ENCODE results near the gene ZNF552.
"Not testable (repeated sequence)": the region's sequence is repeated elsewhere in the genome, so short reads cannot be mapped to it uniquely, and the experiment has no call there.

ZNF552 gene

GRCh38 chr19:57814505-57815246, at the start of gene ZNF552:
Gene ZNF552, minus strand, starts transcription at chr19:57814913. Its CDS starts 170 bp downstream, at chr19:57814743.
- peaks cover 14% of the 10 kb centered on the region for H3K36me3 Mint-ChIP-seq (ENCODE audit: low read depth)
- peaks cover 35% of the 10 kb centered on the region for H3K4me1 Mint-ChIP-seq (ENCODE audit: low read depth)

GRCh38 chr19:57862351-57862750, 47.6 kb upstream of the ZNF552 start:
- not testable (repeated sequence) for H3K27ac Mint-ChIP-seq; H3K27me3 Mint-ChIP-seq (ENCODE audit: low read depth); H3K4me1 Mint-ChIP-seq (ENCODE audit: low read depth); H3K4me3 Mint-ChIP-seq
- Mint-ChIP-seq H3K36me3 (ENCODE audit: low read depth) (peaks cover 88% of the 10 kb centered on the region), H3K9me3 (peaks cover 55% of the 10 kb centered on the region)

More at GRCh38 chr19:57814505-57815246, at the start of gene ZNF552:
- Mint-ChIP-seq H3K27me3 (ENCODE audit: low read depth) (no peaks in the 10 kb centered on the region), H3K27ac (peak within 1 kb of the TSS; percentile 93), H3K9me3 (no peaks in the 10 kb centered on the region), H3K4me3 (peak within 1 kb of the TSS; percentile 94)

GRCh38 chr19:57854117-57854516, 39.4 kb upstream of the ZNF552 start:
- peaks cover 16% of the 10 kb centered on the region for H3K4me1 Mint-ChIP-seq (ENCODE audit: low read depth)
- peaks cover 78% of the 10 kb centered on the region for H3K36me3 Mint-ChIP-seq (ENCODE audit: low read depth)
- H3K4me3 Mint-ChIP-seq; H3K27ac Mint-ChIP-seq; H3K27me3 Mint-ChIP-seq (ENCODE audit: low read depth): not testable (repeated sequence)
- peaks cover 32% of the 10 kb centered on the region for H3K9me3 Mint-ChIP-seq

DNA sequence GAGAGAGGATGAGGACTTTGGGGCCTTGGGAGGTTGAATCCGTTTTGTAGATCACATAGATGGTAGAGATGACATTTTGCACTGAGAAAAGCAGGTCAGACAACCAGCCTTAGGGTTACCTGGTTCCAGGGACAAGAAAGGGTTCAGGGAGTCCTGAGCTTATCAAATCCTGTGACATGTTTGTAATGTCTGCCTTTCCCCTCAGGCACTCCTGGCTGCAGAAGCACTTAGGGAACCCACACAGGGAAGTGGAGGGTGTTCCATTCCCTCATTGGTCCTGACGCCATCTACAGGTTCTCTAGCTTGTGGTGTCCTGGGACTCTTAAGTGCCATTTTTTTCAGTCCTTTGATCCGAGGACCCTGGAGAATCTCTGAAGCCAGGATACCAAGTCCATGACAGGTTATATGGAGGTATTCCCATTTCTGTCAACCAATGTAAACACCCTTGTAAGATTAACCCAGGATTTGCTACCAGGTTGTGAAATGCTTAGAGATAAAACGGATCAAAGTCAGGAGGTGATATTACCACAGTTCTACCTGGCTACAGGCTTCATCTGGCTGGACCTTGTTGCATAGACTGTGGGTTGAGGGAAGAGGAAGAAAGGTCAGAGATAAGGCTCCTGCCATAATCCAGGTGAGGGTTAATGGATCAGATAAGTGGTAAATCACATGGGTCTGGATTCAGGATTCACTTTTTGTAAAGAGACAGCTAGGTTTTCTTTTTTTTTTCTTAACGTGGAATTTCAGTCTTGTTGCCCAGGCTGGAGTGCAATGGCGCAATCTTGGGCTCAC, 37.3 kb upstream of the ZNF552 start:
- Mint-ChIP-seq H3K4me1 (ENCODE audit: low read depth) (peaks cover 16% of the 10 kb centered on the region), H3K9me3 (peaks cover 23% of the 10 kb centered on the region), H3K36me3 (ENCODE audit: low read depth) (peaks cover 61% of the 10 kb centered on the region)
- not testable (repeated sequence) for H3K27me3 Mint-ChIP-seq (ENCODE audit: low read depth); H3K4me3 Mint-ChIP-seq; H3K27ac Mint-ChIP-seq

- H3K36me3 Mint-ChIP-seq (ENCODE audit: low read depth) = peaks cover 52% of the 10 kb centered on the region
- peaks cover 16% of the 10 kb centered on the region for H3K4me1 Mint-ChIP-seq (ENCODE audit: low read depth)
- H3K27ac Mint-ChIP-seq = peak overlapping the region; percentile 87
- H3K4me3 Mint-ChIP-seq = peak overlapping the region; percentile 86
- H3K9me3 Mint-ChIP-seq = peaks cover 11% of the 10 kb centered on the region
- H3K27me3 Mint-ChIP-seq (ENCODE audit: low read depth) = no peaks in the 10 kb centered on the region
These were observed 35.9 kb upstream of the ZNF552 start for GRCh38 chr19:57850553-57851017.

- Mint-ChIP-seq H3K27ac (peak within 1 kb of the TSS; percentile 87), H3K4me1 (ENCODE audit: low read depth) (peaks cover 16% of the 10 kb centered on the region), H3K4me3 (peak within 1 kb of the TSS; percentile 86), H3K36me3 (ENCODE audit: low read depth) (peaks cover 50% of the 10 kb centered on the region)
- H3K9me3 Mint-ChIP-seq; H3K27me3 Mint-ChIP-seq (ENCODE audit: low read depth): not testable (repeated sequence)
These were observed 35.2 kb upstream of the ZNF552 start, which contains the start of gene ZNF587 for GRCh38 chr19:57849666-57850473. Gene ZNF587, plus strand, starts transcription at chr19:57849859. Its CDS starts 180 bp downstream, at chr19:57850039.

GRCh38 chr19:57849162-57849665, 34.5 kb upstream of the ZNF552 start:
- H3K27ac Mint-ChIP-seq; H3K27me3 Mint-ChIP-seq (ENCODE audit: low read depth); H3K9me3 Mint-ChIP-seq: not testable (repeated sequence)
- peaks cover 51% of the 10 kb centered on the region for H3K36me3 Mint-ChIP-seq (ENCODE audit: low read depth)
- peak overlapping the region; percentile 86 for H3K4me3 Mint-ChIP-seq
- H3K4me1 Mint-ChIP-seq (ENCODE audit: low read depth) = peaks cover 16% of the 10 kb centered on the region

DNA sequence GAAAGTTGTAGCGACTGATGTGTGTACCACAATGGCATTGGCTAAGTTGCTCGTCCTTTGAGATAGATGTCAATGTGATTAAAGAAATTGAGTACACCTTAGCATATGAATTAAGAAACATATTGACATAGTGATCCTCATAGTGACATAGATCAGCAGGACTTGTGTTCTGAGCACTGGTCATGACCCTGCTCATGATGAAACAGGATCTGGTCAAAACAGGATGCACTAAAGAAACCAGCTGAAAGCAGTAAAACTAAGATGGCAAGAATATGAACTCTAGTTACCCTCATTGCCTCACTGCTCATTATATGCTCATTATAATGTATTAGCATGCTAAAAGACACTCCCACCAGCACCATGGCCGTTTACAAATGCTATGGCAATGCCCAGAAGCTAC, 32.5 kb upstream of the ZNF552 start:
- H3K27ac Mint-ChIP-seq; H3K27me3 Mint-ChIP-seq (ENCODE audit: low read depth); H3K4me3 Mint-ChIP-seq; H3K9me3 Mint-ChIP-seq: not testable (repeated sequence)
- peaks cover 14% of the 10 kb centered on the region for H3K4me1 Mint-ChIP-seq (ENCODE audit: low read depth)
- peaks cover 49% of the 10 kb centered on the region for H3K36me3 Mint-ChIP-seq (ENCODE audit: low read depth)

DNA sequence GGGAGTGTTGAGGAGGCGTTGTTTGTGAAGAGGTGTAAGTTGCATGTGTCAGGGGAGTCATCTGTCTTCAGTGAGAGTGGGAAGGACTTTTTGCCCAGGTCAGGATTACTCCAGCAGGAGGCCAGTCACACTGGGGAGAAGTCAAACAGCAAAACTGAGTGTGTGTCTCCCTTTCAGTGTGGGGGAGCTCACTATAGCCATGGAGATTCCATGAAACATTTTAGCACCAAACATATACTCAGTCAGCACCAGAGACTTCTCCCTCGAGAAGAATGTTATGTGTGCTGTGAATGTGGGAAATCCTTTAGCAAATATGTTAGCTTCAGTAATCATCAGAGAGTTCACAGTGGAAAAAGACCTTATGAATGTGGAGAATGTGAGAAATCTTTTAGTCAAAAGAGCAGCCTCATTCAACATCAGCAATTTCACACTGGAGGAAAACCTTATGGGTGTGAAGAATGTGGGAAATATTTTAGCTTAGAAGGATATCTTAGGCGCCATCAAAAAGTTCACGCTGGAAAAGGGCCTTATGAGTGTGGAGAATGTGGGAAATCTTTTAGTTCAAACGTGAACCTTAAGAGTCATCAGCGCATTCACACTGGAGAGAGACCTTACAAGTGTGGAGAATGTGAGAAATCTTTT, 26.5 kb upstream of the ZNF552 start:
- peaks cover 59% of the 10 kb centered on the region for H3K36me3 Mint-ChIP-seq (ENCODE audit: low read depth)
- peaks cover 10% of the 10 kb centered on the region for H3K4me1 Mint-ChIP-seq (ENCODE audit: low read depth)
- no peaks in the 10 kb centered on the region for H3K9me3 Mint-ChIP-seq
- no peaks in the 10 kb centered on the region for H3K27me3 Mint-ChIP-seq (ENCODE audit: low read depth)
- no peak overlapping the region for H3K27ac Mint-ChIP-seq
- H3K4me3 Mint-ChIP-seq = no peak overlapping the region

- peaks cover 47% of the 10 kb centered on the region for H3K36me3 Mint-ChIP-seq (ENCODE audit: low read depth)
- peaks cover 10% of the 10 kb centered on the region for H3K4me1 Mint-ChIP-seq (ENCODE audit: low read depth)
- not testable (repeated sequence) for H3K27ac Mint-ChIP-seq; H3K27me3 Mint-ChIP-seq (ENCODE audit: low read depth); H3K4me3 Mint-ChIP-seq; H3K9me3 Mint-ChIP-seq
These were observed 24.0 kb upstream of the ZNF552 start for GRCh38 chr19:57838622-57839191.

DNA sequence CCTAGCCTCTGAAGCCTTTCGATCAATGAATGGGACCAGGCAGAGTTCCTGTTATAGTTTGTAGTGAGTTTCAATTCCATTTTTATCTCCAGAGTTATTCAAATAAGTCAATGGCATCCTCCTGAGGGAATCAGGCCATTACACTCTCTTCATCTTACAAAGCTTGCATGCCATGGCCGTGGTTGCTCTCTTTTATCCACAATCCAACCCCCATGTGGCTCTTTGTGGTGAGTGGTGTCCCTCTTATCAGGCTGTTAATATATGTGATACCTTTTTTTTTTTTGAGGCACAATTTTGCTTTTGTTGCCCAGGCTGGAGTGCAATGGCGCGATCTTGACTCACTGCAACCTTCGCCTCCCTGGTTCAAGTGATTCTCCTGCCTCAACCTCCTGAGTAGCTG, 22.3 kb upstream of the ZNF552 start:
- H3K4me1 Mint-ChIP-seq (ENCODE audit: low read depth) = peaks cover 10% of the 10 kb centered on the region
- H3K4me3 Mint-ChIP-seq; H3K9me3 Mint-ChIP-seq; H3K27me3 Mint-ChIP-seq (ENCODE audit: low read depth); H3K27ac Mint-ChIP-seq: not testable (repeated sequence)
- H3K36me3 Mint-ChIP-seq (ENCODE audit: low read depth) = peaks cover 38% of the 10 kb centered on the region

GRCh38 chr19:57830071-57830602, 15.4 kb upstream of the ZNF552 start, which contains the start of gene ZNF587B:
Gene ZNF587B, plus strand, starts transcription at chr19:57830299. Its CDS starts 230 bp downstream, at chr19:57830529.
- Mint-ChIP-seq H3K4me1 (ENCODE audit: low read depth) (peaks cover 5% of the 10 kb centered on the region), H3K27me3 (ENCODE audit: low read depth) (no peaks in the 10 kb centered on the region), H3K4me3 (no peak within 1 kb of the TSS), H3K27ac (no peak within 1 kb of the TSS), H3K36me3 (ENCODE audit: low read depth) (peaks cover 39% of the 10 kb centered on the region), H3K9me3 (no peaks in the 10 kb centered on the region)

DNA sequence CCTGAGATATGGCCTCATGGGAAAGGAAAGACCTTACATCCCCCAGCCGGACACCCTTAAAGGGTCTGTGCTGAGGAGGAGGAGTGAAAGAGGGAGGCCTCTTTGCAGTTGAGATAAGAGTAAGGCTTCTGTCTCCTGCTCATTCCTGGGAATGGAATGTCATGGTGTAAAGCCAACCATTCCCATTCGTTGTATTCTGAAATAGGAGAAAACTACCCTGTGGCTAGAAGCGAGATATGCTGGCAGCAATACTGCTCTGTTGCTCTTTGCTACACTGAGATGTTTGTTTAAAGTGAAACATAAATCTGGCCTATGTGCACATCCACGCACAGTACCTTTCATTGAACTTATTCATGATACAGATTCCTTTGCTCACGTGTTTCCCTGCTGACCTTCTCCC, 14.6 kb upstream of the ZNF552 start:
- no peak overlapping the region for H3K27ac Mint-ChIP-seq

More for the DNA sequence above, 14.6 kb upstream of the ZNF552 start:
- Mint-ChIP-seq H3K4me1 (ENCODE audit: low read depth) (peaks cover 7% of the 10 kb centered on the region), H3K36me3 (ENCODE audit: low read depth) (peaks cover 43% of the 10 kb centered on the region), H3K4me3 (no peak overlapping the region), H3K27me3 (ENCODE audit: low read depth) (no peaks in the 10 kb centered on the region), H3K9me3 (no peaks in the 10 kb centered on the region)
